H9 (cell line): Measurements from ENCODE around the gene IMPA2. TPM values are rescaled to one million over a fixed set of nuclear protein-coding genes. Genes with fewer than 3 reads are reported as not detected.

Source experiments
- DNase-seq: peaks from one replicate; pipeline ENCODE4 v3.0.0-alpha.2; 2017
- H2AFZ ChIP-seq: one replicate; pipeline ENCODE4 v1.6.1; 2013; ENCODE audit warnings: mild to moderate bottlenecking, low read length, control low read depth, moderate library complexity
- H2AK5ac ChIP-seq: 2 replicates; pipeline ENCODE4 v1.6.1; 2013; ENCODE audit warnings: low read length, control low read depth, mixed read lengths; ENCODE audit not compliant: insufficient read length
- H2BK120ac ChIP-seq: one replicate; pipeline ENCODE4 v1.6.1; 2013; ENCODE audit warnings: low read depth, mild to moderate bottlenecking, low read length, control low read depth, inconsistent platforms; ENCODE audit not compliant: poor library complexity, severe bottlenecking
- H2BK12ac ChIP-seq: 2 replicates; pipeline ENCODE4 v1.6.1; 2013; ENCODE audit warnings: low read length, control low read depth, mixed read lengths, low read depth; ENCODE audit not compliant: insufficient read length
- H2BK15ac ChIP-seq: 2 replicates; pipeline ENCODE4 v1.6.1; 2013; ENCODE audit warnings: low read depth, low read length, control low read depth
- H2BK20ac ChIP-seq: one replicate; pipeline ENCODE4 v1.6.1; 2013; ENCODE audit warnings: low read depth, mild to moderate bottlenecking, low read length, control low read depth, inconsistent platforms; ENCODE audit not compliant: poor library complexity, severe bottlenecking
- H2BK5ac ChIP-seq: 2 replicates; pipeline ENCODE4 v1.6.1; 2013; ENCODE audit warnings: low read length, control low read depth, mixed read lengths; ENCODE audit not compliant: insufficient read length
- H3K14ac ChIP-seq: 2 replicates; pipeline ENCODE4 v1.6.1; 2013; ENCODE audit warnings: low read length, control low read depth; ENCODE audit not compliant: insufficient read depth
- H3K18ac ChIP-seq: 2 replicates; pipeline ENCODE4 v1.6.1; 2013; ENCODE audit warnings: low read depth, mild to moderate bottlenecking, mixed read lengths, low read length, control low read depth; ENCODE audit not compliant: insufficient read length
- H3K23ac ChIP-seq: 2 replicates; pipeline ENCODE4 v1.6.1; 2013; ENCODE audit warnings: low read length, control low read depth, mixed read lengths, low read depth; ENCODE audit not compliant: insufficient read length
- H3K23me2 ChIP-seq: 2 replicates; pipeline ENCODE4 v1.6.1; 2013; ENCODE audit warnings: low read depth, mild to moderate bottlenecking, mixed read lengths, low read length, control low read depth; ENCODE audit not compliant: insufficient read length, poor library complexity, severe bottlenecking
- H3K27ac ChIP-seq: 2 replicates; pipeline ENCODE4 v1.5.1; 2013; ENCODE audit warnings: low read length, control low read depth, mixed read lengths, low read depth; ENCODE audit not compliant: insufficient read length
- H3K27me3 ChIP-seq: 2 replicates; pipeline ENCODE4 v1.6.1; 2013; ENCODE audit warnings: low read length, control low read depth, inconsistent platforms; ENCODE audit not compliant: insufficient read depth
- H3K4ac ChIP-seq: 2 replicates; pipeline ENCODE4 v1.6.1; 2013; ENCODE audit warnings: low read depth, mild to moderate bottlenecking, control low read depth, inconsistent platforms, low read length, moderate library complexity
- H3K4me1 ChIP-seq: 2 replicates; pipeline ENCODE4 v1.6.1; 2013; ENCODE audit warnings: low read length, control low read depth, inconsistent platforms; ENCODE audit not compliant: insufficient read depth
- H3K4me2 ChIP-seq: 2 replicates; pipeline ENCODE4 v1.6.1; 2013; ENCODE audit warnings: low read length, control low read depth, mixed read lengths; ENCODE audit not compliant: insufficient read length, insufficient read depth
- H3K56ac ChIP-seq: 2 replicates; pipeline ENCODE4 v1.6.1; 2013; ENCODE audit warnings: low read depth, mild to moderate bottlenecking, mixed read lengths, low read length, control low read depth; ENCODE audit not compliant: insufficient read length
- H3K79me1 ChIP-seq: 2 replicates; pipeline ENCODE4 v1.6.1; 2013; ENCODE audit warnings: low read depth, mild to moderate bottlenecking, moderate library complexity, low read length, control low read depth, inconsistent platforms; ENCODE audit not compliant: insufficient read depth, poor library complexity, severe bottlenecking
- H3K79me2 ChIP-seq: 2 replicates; pipeline ENCODE4 v1.6.1; 2013; ENCODE audit warnings: low read length, control low read depth, inconsistent platforms; ENCODE audit not compliant: insufficient read depth
- H3K9ac ChIP-seq: 2 replicates; pipeline ENCODE4 v1.6.1; 2013; ENCODE audit warnings: low read length, control low read depth, mixed read lengths; ENCODE audit not compliant: insufficient read length; ENCODE audit errors: extremely low read depth
- H3K9me3 ChIP-seq: one replicate; pipeline ENCODE4 v1.6.1; 2013; ENCODE audit warnings: low read depth, low read length, inconsistent platforms; ENCODE audit not compliant: control insufficient read depth
- H3T11ph ChIP-seq: one replicate; pipeline ENCODE4 v1.6.1; 2013; ENCODE audit warnings: mild to moderate bottlenecking, low read length, control low read depth, inconsistent platforms
- H4K20me1 ChIP-seq: one replicate; pipeline ENCODE4 v1.6.1; 2013; ENCODE audit not compliant: control insufficient read depth, insufficient read length, insufficient read depth
- H4K5ac ChIP-seq: 2 replicates; pipeline ENCODE4 v1.6.1; 2013; ENCODE audit warnings: low read depth, mild to moderate bottlenecking, mixed read lengths, low read length, control low read depth; ENCODE audit not compliant: insufficient read length
- H4K8ac ChIP-seq: replicated peaks from 2 replicates; pipeline ENCODE4 v1.6.1; 2013; ENCODE audit warnings: low read length, control low read depth, mixed read lengths, low read depth; ENCODE audit not compliant: insufficient read length
- H4K91ac ChIP-seq: 2 replicates; pipeline ENCODE4 v1.6.1; 2013; ENCODE audit warnings: low read depth, mild to moderate bottlenecking, moderate library complexity, mixed read lengths, low read length, control low read depth; ENCODE audit not compliant: insufficient read length
- H3K27ac Mint-ChIP-seq, 3 experiments: 2 replicates in 2 of 3; 3 replicates in 1 of 3; pipeline ENCODE4 v1.8.0; 2020 to 2021; ENCODE audit warnings: mixed read lengths in 3 of 3, mild to moderate bottlenecking in 1 of 3, moderate library complexity in 1 of 3
- H3K27me3 Mint-ChIP-seq: 2 replicates; pipeline ENCODE4 v1.8.0; 2021; ENCODE audit warnings: low read depth, mild to moderate bottlenecking, moderate library complexity, mixed read lengths
- H3K36me3 Mint-ChIP-seq, 3 experiments: 2 replicates in 2 of 3; 3 replicates in 1 of 3; pipeline ENCODE4 v1.8.0; 2020 to 2021; ENCODE audit warnings: low read depth in 3 of 3, mixed read lengths in 3 of 3; ENCODE audit not compliant: insufficient read depth in 1 of 3
- H3K4me1 Mint-ChIP-seq, 2 experiments: 2 replicates each; pipeline ENCODE4 v1.8.0; 2020; ENCODE audit warnings: mixed read lengths in 2 of 2
- H3K4me3 Mint-ChIP-seq, 2 experiments: 2 replicates in 1 of 2; 3 replicates in 1 of 2; pipeline ENCODE4 v1.8.0; 2020 to 2021; ENCODE audit warnings: mild to moderate bottlenecking in 2 of 2, mixed read lengths in 2 of 2, moderate library complexity in 1 of 2
- H3K9me3 Mint-ChIP-seq, 2 experiments: 2 replicates in 1 of 2; 3 replicates in 1 of 2; pipeline ENCODE4 v1.8.0; 2020; ENCODE audit warnings: mild to moderate bottlenecking in 2 of 2, mixed read lengths in 2 of 2, moderate library complexity in 1 of 2
- CTCF ChIP-seq: fragments of 200-600 bp; sonication (generic); conservative IDR thresholded peaks from 3 replicates; pipeline ENCODE4 v1.8.0; 2021; ENCODE audit warnings: antibody characterized with exemption, mild to moderate bottlenecking
- WGBS: extraction: QIAGEN DNeasy Blood & Tissue Kit; methylation state at CpG from one replicate; pipeline ENCODE4 v1.1.7; 2013; ENCODE audit warnings: missing lambda C conversion rate, low lambda C conversion rate, mixed read lengths; ENCODE audit not compliant: insufficient read length; ENCODE audit errors: extremely low coverage; 5-methylcytosine and 5-hydroxymethylcytosine counted together
- total RNA-seq: library from RNA; stranded (reverse); gene quantifications from 2 replicates; pipeline ENCODE4 v1.2.1, GENCODE V29; 2021

IMPA2 gene
- total RNA-seq, 1 experiment from 2014 or later, result 73.8 TPM

- no peak overlapping the region for H2BK15ac ChIP-seq
- no peaks in the 10 kb centered on the region for H4K20me1 ChIP-seq
- H4K91ac ChIP-seq, result no peak overlapping the region
- H3K4ac ChIP-seq, result no peak overlapping the region
- H3K14ac ChIP-seq, result no peak overlapping the region
- H3K79me1 ChIP-seq, result no peaks in the 10 kb centered on the region
- H3K79me2 ChIP-seq, result no peaks in the 10 kb centered on the region
- H3K9ac ChIP-seq, result no peak overlapping the region
- no peaks in the 10 kb centered on the region for H3K23me2 ChIP-seq
- no peak overlapping the region for H2AK5ac ChIP-seq
- no peak for TF ChIP-seq CTCF
- H3T11ph ChIP-seq, result no peak overlapping the region
- no peak overlapping the region for H2BK5ac ChIP-seq
- H3K4me2 ChIP-seq, result no peak overlapping the region
- H2BK120ac ChIP-seq, result no peak overlapping the region
- H3K9me3 ChIP-seq, result no peaks in the 10 kb centered on the region
- no peaks in the 10 kb centered on the region for H3K4me1 ChIP-seq
- H4K8ac ChIP-seq, result no peak overlapping the region
- H4K5ac ChIP-seq, result no peak overlapping the region
- WGBS, result no CpG with 5 or more reads among the region's 8 CpGs
- H2BK20ac ChIP-seq, result no peak overlapping the region
- Mint-ChIP-seq H3K27ac (no peak overlapping the region), H3K9me3 (no peaks in the 10 kb centered on the region), H3K27me3 (no peaks in the 10 kb centered on the region), H3K36me3 (peaks cover 26 to 55% (median 48%) of the 10 kb centered on the region in 3 experiments), H3K4me3 (no peak overlapping the region), H3K4me1 (peaks cover 6% of the 10 kb centered on the region in 2 experiments)
- H3K23ac ChIP-seq, result no peak overlapping the region
- no peaks in the 10 kb centered on the region for H3K27me3 ChIP-seq
- H2AFZ ChIP-seq, result no peak overlapping the region
- no peak for DNase-seq
- no peak overlapping the region for H3K27ac ChIP-seq
- H3K56ac ChIP-seq, result no peak overlapping the region
- H3K18ac ChIP-seq, result no peak overlapping the region
- no peak overlapping the region for H2BK12ac ChIP-seq
Measured at GRCh38 chr18:12021596-12021995, 40.3 kb downstream of the IMPA2 start.
